Kidney epithelial cell (primary cell): ENCODE measurements around the gene MPL. TPM values are rescaled to one million over a fixed set of nuclear protein-coding genes. Genes with fewer than 3 reads are reported as not detected.

Experiments
- DNase-seq: peaks from one replicate; pipeline ENCODE4 v3.0.0-alpha.2; 2010; ENCODE audit warnings: low read depth
- H3K27me3 ChIP-seq: 2 replicates; pipeline ENCODE4 v1.6.0; 2011; ENCODE audit warnings: low read length; ENCODE audit not compliant: control insufficient read depth, insufficient read depth
- H3K36me3 ChIP-seq: 2 replicates; pipeline ENCODE4 v1.5.1; 2011; ENCODE audit warnings: low read length; ENCODE audit not compliant: control insufficient read depth, insufficient read depth
- H3K4me3 ChIP-seq: 2 replicates; pipeline ENCODE4 v1.5.1; 2011; ENCODE audit warnings: low read depth, mild to moderate bottlenecking, control low read depth, low read length
- CTCF ChIP-seq: IDR thresholded peaks from 2 replicates; pipeline ENCODE4 v1.5.1; 2011; ENCODE audit warnings: mild to moderate bottlenecking, moderate library complexity, low read length, control low read depth, inconsistent platforms; ENCODE audit not compliant: insufficient read depth, poor library complexity, severe bottlenecking
- total RNA-seq: library from RNA; depleted of rRNA; stranded (reverse); fragments of >200 nt; gene quantifications from 2 replicates; pipeline ENCODE4 v1.2.3, GENCODE V29; 2015

Gene MPL
- total RNA-seq, 1 donor from 2014 or later, result not detected

GRCh38 chr1:43308635-43309404 lies 28.8 kb upstream of the MPL start:
- H3K27me3 ChIP-seq, result peaks cover 8% of the 10 kb centered on the region
- no peak for DNase-seq
- no peaks in the 10 kb centered on the region for H3K36me3 ChIP-seq
- no peak overlapping the region for H3K4me3 ChIP-seq
- TF ChIP-seq CTCF, result no peak

GRCh38 chr1:43309405-43310025 lies 28.1 kb upstream of the MPL start:
- peaks cover 8% of the 10 kb centered on the region for H3K27me3 ChIP-seq
- DNase-seq, result no peak
- no peak overlapping the region for H3K4me3 ChIP-seq
- no peak for TF ChIP-seq CTCF
- no peaks in the 10 kb centered on the region for H3K36me3 ChIP-seq

- DNase-seq, result no peak
- H3K4me3 ChIP-seq, result no peak overlapping the region
- no peak for TF ChIP-seq CTCF
- no peaks in the 10 kb centered on the region for H3K36me3 ChIP-seq
- H3K27me3 ChIP-seq, result peaks cover 7% of the 10 kb centered on the region
These were observed 26.1 kb upstream of the MPL start for GRCh38 chr1:43311521-43311920.

GRCh38 chr1:43312212-43312623 lies 25.4 kb upstream of the MPL start:
- H3K4me3 ChIP-seq, result no peak overlapping the region
- DNase-seq, result no peak
- H3K36me3 ChIP-seq, result no peaks in the 10 kb centered on the region
- TF ChIP-seq CTCF, result no peak
- H3K27me3 ChIP-seq, result peaks cover 7% of the 10 kb centered on the region

- no peak for TF ChIP-seq CTCF
- Histone ChIP-seq H3K4me3 (no peak overlapping the region), H3K36me3 (no peaks in the 10 kb centered on the region), H3K27me3 (peaks cover 5% of the 10 kb centered on the region)
- no peak for DNase-seq
These were observed 24.7 kb upstream of the MPL start for GRCh38 chr1:43312663-43313515.
